Measurements from ENCODE around the gene ASXL1.
"Not testable (repeated sequence)": the region's sequence is repeated elsewhere in the genome, so short reads cannot be mapped to it uniquely, and the experiment has no call there.

ASXL1 gene

GRCh38 chr20:32357869-32358631, at the start of gene ASXL1:
Gene ASXL1 (plus strand): TSS chr20:32358331. CDS start chr20:32358776, 445 bp downstream.
- DNase-seq = peak; percentile 99

- DNase-seq = no peak
Observed at GRCh38 chr20:32312718-32313424, 45.3 kb upstream of the ASXL1 start.

- DNase-seq = no peak
Observed at GRCh38 chr20:32314768-32315167, 43.4 kb upstream of the ASXL1 start.

GRCh38 chr20:32315399-32315798, 42.7 kb upstream of the ASXL1 start:
- no peak for DNase-seq

GRCh38 chr20:32315891-32316290, 42.2 kb upstream of the ASXL1 start:
- no peak for DNase-seq

- no peak for DNase-seq
Observed at GRCh38 chr20:32316667-32317066, 41.5 kb upstream of the ASXL1 start.

GRCh38 chr20:32319100-32319499, 39.0 kb upstream of the ASXL1 start:
- DNase-seq = no peak

GRCh38 chr20:32320305-32320704, 37.8 kb upstream of the ASXL1 start:
- DNase-seq = no peak

GRCh38 chr20:32321390-32321789, 36.7 kb upstream of the ASXL1 start:
- no peak for DNase-seq

- DNase-seq = not testable (repeated sequence)
Observed at GRCh38 chr20:32322260-32322659, 35.9 kb upstream of the ASXL1 start.

- not testable (repeated sequence) for DNase-seq
Observed at GRCh38 chr20:32323761-32324160, 34.4 kb upstream of the ASXL1 start.

GRCh38 chr20:32325706-32326503, 32.2 kb upstream of the ASXL1 start:
- DNase-seq = no peak

- no peak for DNase-seq
Observed at GRCh38 chr20:32326504-32326845, 31.7 kb upstream of the ASXL1 start.

- no peak for DNase-seq
Observed at GRCh38 chr20:32327087-32327681, 30.9 kb upstream of the ASXL1 start.

GRCh38 chr20:32329817-32330554, 28.1 kb upstream of the ASXL1 start:
- DNase-seq = no peak

GRCh38 chr20:32330555-32330897, 27.6 kb upstream of the ASXL1 start:
- DNase-seq = no peak

GRCh38 chr20:32332614-32333013, 25.5 kb upstream of the ASXL1 start:
- no peak for DNase-seq

- DNase-seq = no peak
Observed at GRCh38 chr20:32333181-32333987, 24.7 kb upstream of the ASXL1 start.

GRCh38 chr20:32333988-32334885, 23.9 kb upstream of the ASXL1 start:
- no peak for DNase-seq

- no peak for DNase-seq
Observed at GRCh38 chr20:32336918-32337347, 21.2 kb upstream of the ASXL1 start.
